GM08714 (cell line): ENCODE results near the gene PIGQ.

ENCODE experiments used
- H3K4me3 ChIP-seq: fragments of 200-500 bp; sonication (Bioruptor generic); 2 replicates; pipeline ENCODE4 v1.5.1; 2014; ENCODE audit warnings: mild to moderate bottlenecking, low read length, inconsistent platforms
- ZNF274 ChIP-seq: IDR thresholded peaks from 2 replicates; pipeline ENCODE4 v1.6.1; 2012; ENCODE audit warnings: mild to moderate bottlenecking, low read depth, low read length

The PIGQ gene

GRCh38 chr16:632486-633335 is 62.9 kb downstream of the PIGQ start:
- H3K4me3 ChIP-seq, result no peak overlapping the region
- TF ChIP-seq ZNF274, result no peak

GRCh38 chr16:633336-634050 is 63.7 kb downstream of the PIGQ start:
- no peak for TF ChIP-seq ZNF274
- no peak overlapping the region for H3K4me3 ChIP-seq
